Loucy (cell line): ENCODE data around the gene VPS35L.

Source experiments
- H2AFZ ChIP-seq: fragments of 200-600 bp; sonication (generic); 2 replicates; pipeline ENCODE4 v1.6.0; 2016; ENCODE audit warnings: antibody characterized with exemption, mild to moderate bottlenecking, low read length, moderate library complexity
- H3F3A ChIP-seq: fragments of 200-600 bp; 2 replicates; pipeline ENCODE4 v1.6.0; 2016; ENCODE audit warnings: antibody characterized with exemption, low read depth, mild to moderate bottlenecking
- H3K27me3 ChIP-seq: fragments of 200-600 bp; sonication (generic); 2 replicates; pipeline ENCODE4 v1.6.1; 2014; ENCODE audit warnings: low read length, mild to moderate bottlenecking; ENCODE audit not compliant: insufficient read depth, poor library complexity, severe bottlenecking
- H3K36me3 ChIP-seq: fragments of 200-600 bp; sonication (generic); 2 replicates; pipeline ENCODE4 v1.6.1; 2016; ENCODE audit warnings: low read length; ENCODE audit not compliant: insufficient read depth
- H3K4me1 ChIP-seq: fragments of 200-600 bp; sonication (generic); 2 replicates; pipeline ENCODE4 v1.5.1; 2014; ENCODE audit warnings: low read length, mild to moderate bottlenecking; ENCODE audit not compliant: insufficient read depth, poor library complexity, severe bottlenecking
- H3K4me2 ChIP-seq: fragments of 200-600 bp; sonication (generic); 2 replicates; pipeline ENCODE4 v1.6.0; 2014; ENCODE audit warnings: antibody characterized with exemption, low read length, low read depth, mild to moderate bottlenecking; ENCODE audit not compliant: poor library complexity, severe bottlenecking
- H3K4me3 ChIP-seq: fragments of 200-600 bp; sonication (generic); 2 replicates; pipeline ENCODE4 v1.5.1; 2014; ENCODE audit warnings: low read length, mild to moderate bottlenecking, mixed read lengths; ENCODE audit not compliant: poor library complexity, severe bottlenecking
- H3K79me2 ChIP-seq: fragments of 200-600 bp; sonication (generic); 2 replicates; pipeline ENCODE4 v1.6.1; 2014; ENCODE audit warnings: low read length; ENCODE audit not compliant: insufficient read depth
- H3K9ac ChIP-seq: fragments of 200-600 bp; sonication (generic); 2 replicates; pipeline ENCODE4 v1.6.0; 2014; ENCODE audit warnings: mild to moderate bottlenecking, low read depth, low read length, moderate library complexity; ENCODE audit not compliant: poor library complexity, severe bottlenecking
- H3K9me2 ChIP-seq: fragments of 200-600 bp; sonication (generic); replicated peaks from 2 replicates; pipeline ENCODE4 v1.6.1; 2016; ENCODE audit warnings: low read depth, low read length, mixed read lengths
- H3K9me3 ChIP-seq: fragments of 200-600 bp; sonication (generic); 2 replicates; pipeline ENCODE4 v1.6.1; 2014; ENCODE audit warnings: mild to moderate bottlenecking, antibody characterized with exemption, low read length, low read depth; ENCODE audit not compliant: insufficient read depth
- H4K20me1 ChIP-seq: fragments of 200-600 bp; sonication (generic); 2 replicates; pipeline ENCODE4 v1.6.0; 2014; ENCODE audit warnings: antibody characterized with exemption, low read length, mild to moderate bottlenecking; ENCODE audit not compliant: insufficient read depth, poor library complexity, severe bottlenecking
- CTCF ChIP-seq: fragments of 200-600 bp; sonication (generic); conservative IDR thresholded peaks from 2 replicates; pipeline ENCODE4 v1.5.1; 2014; ENCODE audit warnings: mild to moderate bottlenecking, antibody characterized with exemption, low read length
- EZH2phosphoT487 ChIP-seq: fragments of 200-600 bp; IDR thresholded peaks from 2 replicates; pipeline ENCODE4 v1.6.1; 2018; ENCODE audit warnings: antibody characterized with exemption, mild to moderate bottlenecking, moderate library complexity, borderline replicate concordance

The VPS35L gene

GRCh38 chr16:19555938-19556771 lies 652 bp downstream of the VPS35L start:
- TF ChIP-seq EZH2phosphoT487 (no peak), CTCF (peak; percentile 25; the same call in 1 of the 2 replicates)
- Histone ChIP-seq H3F3A (no peaks in the 10 kb centered on the region), H3K4me2 (peak overlapping the region; percentile 94), H3K9me3 (no peaks in the 10 kb centered on the region), H3K9ac (peak overlapping the region; percentile 75), H3K79me2 (no peaks in the 10 kb centered on the region), H3K4me1 (peaks cover 8% of the 10 kb centered on the region), H4K20me1 (no peaks in the 10 kb centered on the region), H3K36me3 (peaks cover 10% of the 10 kb centered on the region; the same call in 1 of the 2 replicates), H3K4me3 (peak overlapping the region; percentile 91), H3K9me2 (no peaks in the 10 kb centered on the region), H2AFZ (peak overlapping the region; percentile 92), H3K27me3 (no peaks in the 10 kb centered on the region)

DNA sequence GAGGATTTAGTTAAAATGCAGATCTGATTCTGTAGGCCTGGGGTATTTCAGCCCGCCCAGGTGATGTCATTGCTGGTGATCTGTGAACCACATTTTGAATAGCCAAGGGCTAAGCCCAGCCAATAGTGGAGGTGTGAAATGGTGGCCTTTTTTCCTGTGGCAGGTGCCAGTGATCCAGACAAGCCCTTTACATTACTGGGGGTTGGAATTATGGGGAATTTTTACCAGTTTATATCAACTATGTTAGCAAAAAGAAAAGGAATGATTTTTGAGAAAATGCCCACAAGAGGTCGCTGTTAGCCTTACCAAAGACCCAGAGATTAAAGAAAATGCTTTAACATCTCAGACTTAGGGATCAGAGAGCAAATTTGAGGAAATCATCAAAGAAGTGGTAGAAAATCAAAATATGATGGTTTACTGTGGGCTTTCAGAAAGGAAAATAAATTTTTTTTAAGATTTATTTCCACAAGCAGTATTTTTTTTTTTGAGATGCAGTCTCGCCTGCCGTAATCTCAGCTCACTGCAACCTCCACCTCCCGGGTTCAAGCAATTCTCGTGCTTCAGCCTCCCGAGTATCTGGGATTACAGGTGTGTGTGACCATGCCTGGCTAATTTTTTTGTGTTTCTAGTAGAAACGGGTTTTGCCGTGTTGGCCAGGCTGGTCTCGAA lies 3.9 kb downstream of the VPS35L start:
- H3K4me3 ChIP-seq = no peak overlapping the region
- peak; percentile 80 for TF ChIP-seq CTCF
- no peak for TF ChIP-seq EZH2phosphoT487
- H3K9me3 ChIP-seq = no peaks in the 10 kb centered on the region
- no peak overlapping the region for H3K4me2 ChIP-seq
- H3F3A ChIP-seq = no peaks in the 10 kb centered on the region
- no peaks in the 10 kb centered on the region for H3K79me2 ChIP-seq
- no peak overlapping the region for H3K9ac ChIP-seq
- H3K9me2 ChIP-seq = no peaks in the 10 kb centered on the region
- no peak overlapping the region for H2AFZ ChIP-seq
- no peaks in the 10 kb centered on the region for H3K36me3 ChIP-seq
- no peaks in the 10 kb centered on the region for H3K27me3 ChIP-seq
- peaks cover 8% of the 10 kb centered on the region for H3K4me1 ChIP-seq
- no peaks in the 10 kb centered on the region for H4K20me1 ChIP-seq

DNA sequence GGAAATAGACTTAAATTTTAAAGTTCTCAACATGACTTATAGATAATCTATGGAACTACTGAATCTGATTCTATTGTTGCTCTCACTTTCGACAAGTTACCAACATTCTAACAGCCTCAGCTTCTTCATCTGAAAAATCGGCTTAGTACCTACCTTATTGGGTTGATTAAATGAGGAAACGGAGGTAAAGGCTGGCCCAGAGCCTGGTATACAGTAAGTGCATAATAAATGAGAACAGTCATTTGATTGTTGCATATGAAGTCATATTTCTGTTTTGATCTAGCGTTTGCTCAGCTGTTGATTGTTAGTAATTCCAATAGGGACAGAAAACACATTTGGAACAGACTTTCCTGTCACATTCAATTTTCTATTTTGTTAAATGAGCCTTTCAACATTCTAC lies 4.6 kb downstream of the VPS35L start:
- H3K27me3 ChIP-seq = no peaks in the 10 kb centered on the region
- no peak overlapping the region for H2AFZ ChIP-seq
- no peaks in the 10 kb centered on the region for H3K79me2 ChIP-seq
- no peak overlapping the region for H3K9ac ChIP-seq
- H3K4me2 ChIP-seq = no peak overlapping the region
- no peaks in the 10 kb centered on the region for H3K9me2 ChIP-seq
- H3K9me3 ChIP-seq = no peaks in the 10 kb centered on the region
- H3K4me3 ChIP-seq = no peak overlapping the region
- H3K4me1 ChIP-seq = peaks cover 5% of the 10 kb centered on the region
- H3F3A ChIP-seq = no peaks in the 10 kb centered on the region
- H3K36me3 ChIP-seq = no peaks in the 10 kb centered on the region
- H4K20me1 ChIP-seq = no peaks in the 10 kb centered on the region
- no peak for TF ChIP-seq CTCF
- TF ChIP-seq EZH2phosphoT487 = no peak
